GM04503 (cell line): ENCODE measurements around the gene LCMT1.
"Not testable (repeated sequence)": the region's sequence is repeated elsewhere in the genome, so short reads cannot be mapped to it uniquely, and the experiment has no call there.

Experiments used
- DNase-seq: peaks from one replicate; pipeline ENCODE4 v3.0.0-alpha.2; 2012; ENCODE audit warnings: low read depth

The LCMT1 gene

DNA sequence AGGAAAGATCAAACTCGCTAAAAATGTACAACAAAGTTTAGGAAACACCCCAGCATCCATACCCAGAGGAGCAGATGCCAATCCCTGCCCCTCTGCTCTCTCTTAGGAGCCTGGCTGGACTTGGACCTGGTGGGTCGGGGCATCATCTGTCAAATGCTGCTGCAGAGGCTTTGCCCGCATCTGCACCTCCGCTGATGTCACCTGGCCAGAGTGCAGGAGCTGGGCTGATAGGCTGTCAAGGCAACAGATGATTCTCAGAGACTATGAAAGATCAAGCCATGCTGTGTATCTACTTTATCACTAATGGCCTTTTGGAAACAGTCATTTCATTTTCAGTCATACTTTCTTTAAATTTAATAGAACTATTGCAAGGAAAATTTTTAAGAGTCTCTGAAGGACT, 15.9 kb upstream of the LCMT1 start:
- DNase-seq: no peak

DNA sequence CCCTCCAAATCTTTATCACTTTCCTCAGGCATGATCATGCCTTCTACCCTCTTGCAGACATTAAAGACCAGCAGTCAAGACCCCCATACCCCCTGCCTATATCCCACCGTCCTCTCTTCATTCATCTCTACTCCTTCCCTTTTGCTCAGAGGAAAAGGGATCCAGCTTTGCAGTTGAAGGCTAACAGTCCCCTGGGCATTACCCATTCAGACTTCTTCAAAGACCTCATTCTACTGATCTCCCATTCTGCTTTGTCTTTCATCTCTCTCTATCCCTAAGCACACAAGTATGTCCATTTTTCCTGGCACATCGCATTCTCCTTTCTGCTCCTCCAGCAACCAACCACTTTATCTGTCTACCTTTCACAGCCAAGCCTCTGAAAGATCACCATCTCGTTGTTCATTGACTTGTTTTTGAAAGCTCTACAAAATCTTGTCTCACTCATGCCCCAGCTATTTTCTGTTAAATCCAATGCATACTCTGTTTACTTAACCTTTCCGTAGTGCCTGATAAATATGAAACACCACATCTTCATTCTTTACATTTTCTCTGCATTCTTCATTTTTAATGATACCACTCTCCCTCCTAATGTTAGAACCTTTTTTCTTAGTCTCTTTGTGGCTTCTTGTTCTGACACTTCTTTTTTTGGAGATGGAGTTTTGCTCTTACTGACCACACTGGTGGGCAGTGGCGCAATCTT, 14.1 kb upstream of the LCMT1 start:
- DNase-seq: no peak

GRCh38 chr16:25100511-25100910, 11.0 kb upstream of the LCMT1 start:
- DNase-seq: no peak

DNA sequence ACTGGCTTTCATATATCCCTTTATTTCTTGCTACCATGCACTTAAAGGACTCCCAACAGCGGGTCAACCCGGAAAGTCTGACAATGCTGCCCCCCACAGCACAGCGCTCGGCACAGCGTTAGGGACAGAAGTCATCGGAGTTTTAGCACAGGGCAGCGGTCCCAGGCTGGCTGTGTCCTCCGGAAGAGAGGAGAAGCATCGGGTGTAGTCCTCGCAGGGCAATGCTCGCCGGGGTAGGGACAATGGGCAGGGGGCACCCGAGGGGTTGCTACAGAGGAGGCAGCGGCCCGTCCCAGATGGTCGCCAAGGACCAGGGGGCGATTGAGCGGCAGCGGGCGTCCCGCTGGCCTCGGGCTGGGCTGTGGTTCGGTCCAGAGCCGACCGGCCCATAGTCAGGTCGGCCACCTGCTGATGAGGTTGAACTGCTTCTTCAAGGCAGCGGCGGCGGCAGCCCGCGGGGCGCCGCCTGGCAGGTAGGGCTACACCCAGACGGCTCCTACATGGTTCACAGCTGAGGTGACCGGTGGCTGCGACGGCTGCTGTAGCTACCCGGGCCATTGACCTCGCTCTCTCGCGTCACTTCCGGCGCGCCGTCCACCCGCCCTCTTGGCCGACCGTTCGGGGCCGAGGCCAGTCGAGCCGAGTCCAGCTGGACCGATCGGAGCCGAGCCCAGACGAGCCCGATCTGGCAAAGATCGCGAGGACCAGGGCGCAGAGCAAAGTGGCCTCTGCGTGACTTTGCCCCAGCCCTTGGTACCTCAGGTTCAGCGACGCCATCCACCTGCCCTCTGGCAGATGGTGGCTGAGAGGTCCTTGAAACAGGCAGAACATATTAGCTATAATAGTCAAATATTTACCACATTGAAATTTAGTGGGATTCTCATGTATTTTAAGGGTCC, 4.7 kb upstream of the LCMT1 start:
- no peak for DNase-seq

DNA sequence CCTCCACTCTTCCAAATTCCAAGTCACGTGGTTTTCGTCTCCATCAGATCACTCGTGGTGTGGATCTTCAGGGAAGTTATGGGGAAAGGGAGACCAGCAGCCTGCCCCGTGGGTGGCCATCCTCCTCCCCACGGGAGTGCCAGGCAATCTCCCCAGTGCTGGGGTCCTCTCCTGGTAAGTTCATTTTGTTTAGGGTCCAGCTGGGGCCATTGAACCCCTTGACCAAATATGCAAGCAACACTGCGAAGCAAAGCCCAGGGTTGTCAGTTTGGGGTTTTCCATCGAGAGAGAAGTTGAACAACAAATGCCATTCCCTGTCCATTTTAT, 4.1 kb upstream of the LCMT1 start:
- DNase-seq: no peak

DNA sequence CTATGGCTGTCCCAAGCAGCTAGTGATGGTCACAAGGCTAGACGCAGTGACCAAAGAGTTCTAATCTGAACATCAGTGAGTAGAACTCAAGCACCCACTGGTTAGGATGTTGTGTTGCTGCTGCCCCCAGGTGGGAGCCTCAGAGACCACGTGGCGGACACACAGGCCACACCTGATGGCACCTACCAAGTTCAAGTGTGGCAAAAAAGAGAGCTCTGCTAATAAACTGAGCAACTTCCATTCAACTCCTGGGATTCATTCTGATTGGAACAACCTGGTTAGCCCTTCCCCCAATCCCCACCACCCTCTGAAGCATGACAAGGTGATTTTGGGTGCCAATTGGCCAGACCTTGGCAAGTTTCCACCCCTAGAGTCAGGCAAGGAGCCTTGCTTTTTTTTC, 3.5 kb upstream of the LCMT1 start:
- no peak for DNase-seq

DNA sequence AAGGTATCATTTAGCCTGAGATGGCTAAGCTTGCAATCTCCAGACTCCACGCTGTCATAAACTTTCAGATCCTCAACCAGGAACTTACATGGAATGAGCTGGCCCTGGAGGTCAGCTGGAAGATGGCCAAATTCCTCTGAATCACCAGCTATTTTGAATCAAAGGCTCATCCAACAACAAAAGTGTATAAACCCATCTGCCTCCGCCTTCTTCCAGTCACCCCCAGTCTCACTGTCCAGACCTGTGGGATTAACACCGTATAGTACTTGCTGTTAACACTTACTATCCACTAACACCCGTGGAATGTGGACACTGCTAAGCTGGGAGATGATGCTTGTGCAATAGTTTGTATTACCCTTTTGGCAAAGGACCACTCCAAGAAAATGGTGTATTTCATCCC, 1.9 kb upstream of the LCMT1 start:
- DNase-seq: peak; percentile 91

GRCh38 chr16:25110387-25110947, 1.1 kb upstream of the LCMT1 start:
- DNase-seq: no peak

GRCh38 chr16:25114121-25114520, 2.6 kb downstream of the LCMT1 start:
- no peak for DNase-seq

- no peak for DNase-seq
Measured at GRCh38 chr16:25118851-25119578, 7.5 kb downstream of the LCMT1 start.

- no peak for DNase-seq
Measured at GRCh38 chr16:25121824-25122600, 10.5 kb downstream of the LCMT1 start.

GRCh38 chr16:25124503-25124902, 13.0 kb downstream of the LCMT1 start:
- DNase-seq: no peak

GRCh38 chr16:25126086-25126666, 14.6 kb downstream of the LCMT1 start:
- DNase-seq: not testable (repeated sequence)

GRCh38 chr16:25126820-25127232, 15.3 kb downstream of the LCMT1 start:
- DNase-seq: peak; percentile 42

GRCh38 chr16:25132751-25133150, 21.2 kb downstream of the LCMT1 start:
- DNase-seq: not testable (repeated sequence)

GRCh38 chr16:25134166-25134700, 22.7 kb downstream of the LCMT1 start:
- DNase-seq: no peak

GRCh38 chr16:25135254-25135878, 23.8 kb downstream of the LCMT1 start:
- DNase-seq: peak; percentile 17

- DNase-seq: no peak
Measured at GRCh38 chr16:25138130-25138529, 26.6 kb downstream of the LCMT1 start.

- no peak for DNase-seq
Measured at GRCh38 chr16:25140459-25140858, 28.9 kb downstream of the LCMT1 start.

- DNase-seq: no peak
Measured at GRCh38 chr16:25141648-25142047, 30.1 kb downstream of the LCMT1 start.

GRCh38 chr16:25143928-25144327, 32.4 kb downstream of the LCMT1 start:
- DNase-seq: no peak
